OCI-LY3 (cell line): Measurements from ENCODE around the gene FMO4.
"Not testable (repeated sequence)": the region's sequence is repeated elsewhere in the genome, so short reads cannot be mapped to it uniquely, and the experiment has no call there.

Experiments used
- H2AFZ ChIP-seq: fragments of 200-600, 300-600 bp; shearing (Covaris generic); 2 replicates; pipeline ENCODE4 v1.6.0; 2014; ENCODE audit warnings: antibody characterized with exemption, low read depth, low read length
- H3K27ac ChIP-seq: fragments of 200-600, 300-600 bp; sonication (generic); 2 replicates; pipeline ENCODE4 v1.5.1; 2014; ENCODE audit warnings: mild to moderate bottlenecking, low read length, moderate library complexity, mixed read lengths
- H3K27me3 ChIP-seq: fragments of 200-600, 300-600 bp; sonication (generic); 2 replicates; pipeline ENCODE4 v1.6.1; 2014; ENCODE audit warnings: low read depth, low read length, mixed read lengths
- H3K36me3 ChIP-seq: fragments of 200-600, 300-600 bp; sonication (generic); replicated peaks from 2 replicates; pipeline ENCODE3; 2014; ENCODE audit warnings: low read depth, low read length, mixed read lengths
- H3K4me1 ChIP-seq: fragments of 300-600, 200-600 bp; sonication (generic); 2 replicates; pipeline ENCODE4 v1.6.1; 2014; ENCODE audit warnings: low read length, mixed read lengths
- H3K4me2 ChIP-seq: fragments of 200-600, 300-600 bp; sonication (generic); 2 replicates; pipeline ENCODE4 v1.6.1; 2014; ENCODE audit warnings: low read length, mixed read lengths
- H3K4me3 ChIP-seq: fragments of 300-600, 200-600 bp; sonication (generic); 2 replicates; pipeline ENCODE4 v1.5.1; 2014; ENCODE audit warnings: antibody characterized with exemption, mild to moderate bottlenecking, low read length, moderate library complexity
- H3K79me2 ChIP-seq: fragments of 300-600, 200-600 bp; shearing (Covaris generic); 2 replicates; pipeline ENCODE4 v1.6.1; 2014; ENCODE audit warnings: mild to moderate bottlenecking, low read length, mixed read lengths
- H3K9ac ChIP-seq: fragments of 300-600, 200-600 bp; shearing (Covaris generic); 2 replicates; pipeline ENCODE4 v1.6.0; 2014; ENCODE audit warnings: mild to moderate bottlenecking, low read length, moderate library complexity
- H3K9me3 ChIP-seq: fragments of 200-600, 300-600 bp; shearing (Covaris generic); 2 replicates; pipeline ENCODE4 v1.6.1; 2014; ENCODE audit warnings: low read length, mixed read lengths; ENCODE audit not compliant: insufficient read depth
- H4K20me1 ChIP-seq: fragments of 200-600, 300-600 bp; sonication (generic); 2 replicates; pipeline ENCODE4 v1.6.1; 2016; ENCODE audit warnings: low read length, mixed read lengths; ENCODE audit not compliant: insufficient read depth
- CTCF ChIP-seq: fragments of 200-600, 300-600 bp; sonication (generic); IDR thresholded peaks from 2 replicates; pipeline ENCODE4 v1.5.1; 2014; ENCODE audit warnings: antibody characterized with exemption, low read length, low read depth
- EZH2phosphoT487 ChIP-seq: fragments of 200-600 bp; shearing (Covaris generic); IDR thresholded peaks from 2 replicates; pipeline ENCODE4 v1.6.1; 2018; ENCODE audit warnings: antibody characterized with exemption, mixed run types, low read depth

FMO4 gene

DNA sequence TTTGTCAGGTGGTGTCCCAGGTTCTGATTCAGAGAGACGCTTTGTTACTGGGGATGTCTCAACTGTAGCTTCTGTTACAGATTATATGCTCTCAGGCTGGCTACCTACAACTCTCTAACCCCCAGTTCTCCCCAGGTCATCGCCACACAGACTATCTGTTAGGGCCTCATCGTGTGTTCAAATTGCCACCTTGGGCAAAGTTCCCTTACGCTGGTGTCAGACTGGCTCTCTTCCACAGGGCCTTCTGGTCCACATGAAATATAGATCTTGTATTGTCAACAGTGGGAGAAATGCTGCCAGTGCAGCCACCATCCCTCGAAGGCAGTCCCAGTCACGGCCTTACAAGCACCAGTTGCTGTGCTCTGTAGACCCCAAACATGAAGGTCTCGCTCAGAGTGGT lies 15.3 kb downstream of the FMO4 start:
- Histone ChIP-seq H3K36me3 (no peaks in the 10 kb centered on the region), H4K20me1 (no peaks in the 10 kb centered on the region), H3K27me3 (no peaks in the 10 kb centered on the region), H3K79me2 (no peaks in the 10 kb centered on the region), H3K4me1 (no peaks in the 10 kb centered on the region), H3K27ac (no peak overlapping the region), H3K4me2 (no peak overlapping the region), H3K9me3 (no peaks in the 10 kb centered on the region), H2AFZ (no peak overlapping the region), H3K9ac (no peak overlapping the region), H3K4me3 (no peak overlapping the region)
- TF ChIP-seq EZH2phosphoT487 (no peak), CTCF (no peak)

DNA sequence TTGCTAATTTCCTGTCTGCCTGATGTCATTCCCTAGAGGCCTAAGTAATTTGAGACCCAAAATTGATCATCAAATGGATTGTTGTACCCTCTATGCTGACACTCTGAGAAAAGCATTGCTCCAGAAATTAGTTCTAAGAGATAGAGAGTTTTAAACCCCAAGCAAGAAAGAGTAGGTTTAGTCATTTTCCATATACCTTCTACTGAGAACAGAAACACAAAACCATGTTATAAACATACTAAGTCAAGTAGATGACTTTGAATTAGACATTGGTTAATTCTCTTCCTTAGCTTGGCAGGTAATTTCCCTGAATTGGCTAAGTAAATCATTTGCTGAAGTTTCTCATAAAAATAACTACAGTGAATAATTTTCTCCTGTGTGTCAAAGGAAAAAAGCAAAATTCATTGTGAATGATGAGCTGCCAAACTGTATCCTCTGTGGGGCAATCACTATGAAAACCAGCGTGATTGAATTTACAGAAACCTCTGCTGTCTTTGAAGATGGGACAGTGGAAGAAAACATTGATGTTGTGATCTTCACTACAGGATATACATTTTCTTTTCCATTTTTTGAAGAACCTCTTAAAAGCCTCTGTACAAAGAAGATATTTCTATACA lies 20.1 kb downstream of the FMO4 start:
- H3K36me3 ChIP-seq = no peaks in the 10 kb centered on the region
- H2AFZ ChIP-seq = no peak overlapping the region
- no peak overlapping the region for H3K4me3 ChIP-seq
- no peaks in the 10 kb centered on the region for H3K79me2 ChIP-seq
- TF ChIP-seq CTCF = no peak
- TF ChIP-seq EZH2phosphoT487 = no peak
- no peaks in the 10 kb centered on the region for H3K9me3 ChIP-seq
- no peak overlapping the region for H3K4me2 ChIP-seq
- H4K20me1 ChIP-seq = no peaks in the 10 kb centered on the region
- no peaks in the 10 kb centered on the region for H3K4me1 ChIP-seq
- no peak overlapping the region for H3K27ac ChIP-seq
- H3K9ac ChIP-seq = no peak overlapping the region
- H3K27me3 ChIP-seq = no peaks in the 10 kb centered on the region

DNA sequence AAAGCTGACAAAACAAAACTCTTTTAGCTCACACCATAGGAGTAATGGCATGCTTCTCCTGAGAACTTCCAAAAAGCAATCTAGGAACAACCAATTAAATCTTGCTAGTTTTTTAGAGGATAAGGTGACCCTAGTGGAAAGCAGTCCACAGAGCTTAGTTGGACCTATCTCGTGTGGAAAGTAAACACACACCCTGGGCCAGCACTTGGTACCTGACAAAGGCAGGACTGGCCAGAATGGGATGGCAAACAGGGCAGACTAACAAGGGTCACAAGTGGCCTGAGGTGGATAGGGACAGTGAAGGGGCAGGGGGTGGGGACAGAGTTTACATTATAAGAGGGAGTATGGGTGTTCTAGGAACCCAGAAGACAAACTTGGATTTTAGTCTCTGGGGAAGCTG lies 22.0 kb downstream of the FMO4 start:
- Histone ChIP-seq H3K9me3 (no peaks in the 10 kb centered on the region), H3K9ac (no peak overlapping the region), H3K27ac (no peak overlapping the region), H3K79me2 (no peaks in the 10 kb centered on the region), H3K4me2 (no peak overlapping the region), H3K27me3 (no peaks in the 10 kb centered on the region), H2AFZ (no peak overlapping the region), H3K4me3 (no peak overlapping the region), H3K4me1 (no peaks in the 10 kb centered on the region), H3K36me3 (no peaks in the 10 kb centered on the region), H4K20me1 (no peaks in the 10 kb centered on the region)
- TF ChIP-seq CTCF (no peak), EZH2phosphoT487 (no peak)

DNA sequence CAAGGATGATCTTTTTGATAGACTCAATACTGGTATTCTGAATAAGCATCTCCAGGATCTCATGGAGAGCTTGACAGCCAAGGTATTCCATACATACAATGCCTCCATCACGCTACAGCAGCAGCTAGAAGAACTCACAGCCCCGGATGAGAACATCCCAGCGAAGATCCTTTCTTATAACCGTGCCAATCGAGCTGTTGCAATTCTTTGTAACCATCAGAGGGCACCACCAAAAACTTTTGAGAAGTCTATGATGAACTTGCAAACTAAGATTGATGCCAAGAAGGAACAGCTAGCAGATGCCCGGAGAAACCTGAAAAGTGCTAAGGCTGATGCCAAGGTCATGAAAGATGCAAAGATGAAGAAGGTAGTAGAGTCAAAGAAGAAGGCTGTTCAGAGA lies 25.4 kb downstream of the FMO4 start:
- H3K4me2 ChIP-seq, H3K4me1 ChIP-seq, H4K20me1 ChIP-seq, H3K9ac ChIP-seq, H3K79me2 ChIP-seq, H3K4me3 ChIP-seq, H2AFZ ChIP-seq, H3K36me3 ChIP-seq, H3K27ac ChIP-seq, H3K9me3 ChIP-seq, H3K27me3 ChIP-seq: not testable (repeated sequence)
